Mesendoderm (in vitro differentiated cells): Measurements from ENCODE around the gene ACBD3.

Source experiments
- DNase-seq: peaks from one replicate; pipeline ENCODE4 v3.0.0; 2013
- H2AK5ac ChIP-seq: 2 replicates; pipeline ENCODE4 v1.6.1; 2013; ENCODE audit warnings: low read length, inconsistent platforms
- H2BK120ac ChIP-seq: 2 replicates; pipeline ENCODE4 v1.6.1; 2013; ENCODE audit warnings: low read depth, mild to moderate bottlenecking, low read length, moderate library complexity, mixed read lengths
- H2BK15ac ChIP-seq: replicated peaks from 2 replicates; pipeline ENCODE4 v1.6.1; 2013; ENCODE audit warnings: low read depth, mild to moderate bottlenecking, moderate library complexity
- H2BK5ac ChIP-seq: 2 replicates; pipeline ENCODE4 v1.6.1; 2013; ENCODE audit warnings: low read length, inconsistent platforms
- H3K18ac ChIP-seq: 2 replicates; pipeline ENCODE4 v1.6.1; 2013; ENCODE audit warnings: mild to moderate bottlenecking, low read length, mixed read lengths
- H3K23ac ChIP-seq: one replicate; pipeline ENCODE4 v1.6.1; 2013; ENCODE audit warnings: low read length
- H3K27ac ChIP-seq: 2 replicates; pipeline ENCODE4 v1.5.1; 2013; ENCODE audit warnings: low read depth, mild to moderate bottlenecking, inconsistent platforms, low read length, moderate library complexity
- H3K27me3 ChIP-seq: 2 replicates; pipeline ENCODE4 v1.6.1; 2013; ENCODE audit warnings: low read length, control low read depth, mild to moderate bottlenecking, inconsistent platforms; ENCODE audit not compliant: insufficient read depth, poor library complexity
- H3K36me3 ChIP-seq: 2 replicates; pipeline ENCODE4 v1.6.1; 2013; ENCODE audit warnings: low read length, inconsistent platforms; ENCODE audit not compliant: control insufficient read depth, insufficient read depth
- H3K4ac ChIP-seq: one replicate; pipeline ENCODE4 v1.6.1; 2013; ENCODE audit warnings: low read depth, mild to moderate bottlenecking, low read length, moderate library complexity
- H3K4me1 ChIP-seq: 2 replicates; pipeline ENCODE4 v1.6.1; 2013; ENCODE audit warnings: low read depth, low read length, inconsistent platforms; ENCODE audit not compliant: control insufficient read depth
- H3K4me2 ChIP-seq: 2 replicates; pipeline ENCODE4 v1.6.1; 2013; ENCODE audit warnings: low read length
- H3K4me3 ChIP-seq: 2 replicates; pipeline ENCODE4 v1.5.1; 2013; ENCODE audit warnings: mild to moderate bottlenecking, low read length
- H3K56ac ChIP-seq: one replicate; pipeline ENCODE4 v1.6.1; 2013; ENCODE audit warnings: low read length
- H3K79me1 ChIP-seq: 2 replicates; pipeline ENCODE4 v1.6.1; 2013; ENCODE audit warnings: low read length, inconsistent platforms
- H3K79me2 ChIP-seq: 2 replicates; pipeline ENCODE4 v1.6.1; 2013; ENCODE audit warnings: mild to moderate bottlenecking, low read length; ENCODE audit not compliant: control insufficient read depth, insufficient read depth
- H3K9ac ChIP-seq: 2 replicates; pipeline ENCODE4 v1.6.1; 2013; ENCODE audit warnings: low read length, inconsistent platforms
- H4K5ac ChIP-seq: one replicate; pipeline ENCODE4 v1.6.1; 2013; ENCODE audit warnings: low read length
- H4K8ac ChIP-seq: one replicate; pipeline ENCODE4 v1.6.1; 2013; ENCODE audit warnings: low read depth, mild to moderate bottlenecking, control low read depth, low read length, moderate library complexity
- WGBS: extraction: QIAGEN DNeasy Blood & Tissue Kit; methylation state at CpG from one replicate; pipeline ENCODE4 v1.1.7; 2013; ENCODE audit warnings: low lambda C conversion rate, missing lambda C conversion rate; ENCODE audit not compliant: insufficient coverage; ENCODE audit errors: extremely low coverage; 5-methylcytosine and 5-hydroxymethylcytosine counted together

ACBD3 gene

DNA sequence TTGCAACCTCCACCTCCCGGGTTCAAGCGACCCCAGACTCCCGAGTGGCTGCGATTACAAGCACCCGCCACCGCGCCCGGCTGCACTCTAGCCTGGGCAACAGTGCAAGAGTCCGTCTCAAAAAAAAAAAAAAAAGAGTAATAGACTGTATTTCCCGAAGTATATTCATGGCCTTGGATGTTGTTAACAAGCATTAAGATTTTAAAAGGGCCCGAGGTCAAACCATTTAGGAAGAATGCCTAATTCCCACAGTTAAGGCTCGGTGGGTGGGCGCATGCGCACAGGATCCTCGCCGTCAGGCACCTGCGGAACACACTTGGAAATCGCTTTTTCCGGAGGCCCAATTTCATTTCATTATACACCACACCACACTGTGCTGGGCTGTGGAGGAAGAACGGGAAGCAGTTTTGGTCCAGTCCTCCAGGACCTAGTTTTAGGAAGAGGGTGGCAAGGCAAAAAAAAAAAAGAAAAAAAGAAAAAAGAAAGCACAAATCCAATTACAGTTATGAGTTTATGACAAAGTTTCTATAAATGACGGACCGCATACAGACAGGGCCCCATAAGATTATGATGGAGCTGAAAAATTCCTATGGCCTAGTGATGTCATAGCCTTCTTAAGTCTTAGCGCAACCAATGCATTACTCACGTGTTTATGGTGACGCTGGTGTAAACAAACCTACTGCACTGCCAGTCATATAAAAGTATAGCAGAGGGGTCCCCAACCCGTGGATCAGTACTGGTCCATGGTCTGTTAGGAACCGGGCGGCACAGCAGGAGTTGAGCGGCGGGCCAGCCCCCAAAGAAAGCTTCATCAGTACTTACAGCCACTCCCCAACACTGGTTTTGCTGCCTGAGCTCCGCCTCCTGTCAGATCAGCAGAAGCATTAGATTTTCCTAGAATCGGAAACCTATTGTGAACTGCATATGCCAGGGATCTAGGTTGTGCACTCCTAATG, 85.8 kb downstream of the ACBD3 start:
- H3K27ac ChIP-seq = no peak overlapping the region
- H2AK5ac ChIP-seq = no peak overlapping the region
- H3K9ac ChIP-seq = no peak overlapping the region
- no peak overlapping the region for H3K4me3 ChIP-seq
- H2BK5ac ChIP-seq = no peak overlapping the region
- H3K79me2 ChIP-seq = no peaks in the 10 kb centered on the region
- H3K23ac ChIP-seq = no peak overlapping the region
- H3K18ac ChIP-seq = no peak overlapping the region
- H3K56ac ChIP-seq = no peak overlapping the region
- H3K79me1 ChIP-seq = no peaks in the 10 kb centered on the region
- no peak overlapping the region for H4K8ac ChIP-seq
- H3K27me3 ChIP-seq = no peaks in the 10 kb centered on the region
- no peak overlapping the region for H2BK15ac ChIP-seq
- no peak overlapping the region for H2BK120ac ChIP-seq
- no CpG with 5 or more reads among the region's 32 CpGs for WGBS
- no peak overlapping the region for H3K4me2 ChIP-seq
- no peaks in the 10 kb centered on the region for H3K36me3 ChIP-seq
- H3K4me1 ChIP-seq = peaks cover 15% of the 10 kb centered on the region
- no peak overlapping the region for H3K4ac ChIP-seq
- no peak overlapping the region for H4K5ac ChIP-seq
- DNase-seq = no peak

DNA sequence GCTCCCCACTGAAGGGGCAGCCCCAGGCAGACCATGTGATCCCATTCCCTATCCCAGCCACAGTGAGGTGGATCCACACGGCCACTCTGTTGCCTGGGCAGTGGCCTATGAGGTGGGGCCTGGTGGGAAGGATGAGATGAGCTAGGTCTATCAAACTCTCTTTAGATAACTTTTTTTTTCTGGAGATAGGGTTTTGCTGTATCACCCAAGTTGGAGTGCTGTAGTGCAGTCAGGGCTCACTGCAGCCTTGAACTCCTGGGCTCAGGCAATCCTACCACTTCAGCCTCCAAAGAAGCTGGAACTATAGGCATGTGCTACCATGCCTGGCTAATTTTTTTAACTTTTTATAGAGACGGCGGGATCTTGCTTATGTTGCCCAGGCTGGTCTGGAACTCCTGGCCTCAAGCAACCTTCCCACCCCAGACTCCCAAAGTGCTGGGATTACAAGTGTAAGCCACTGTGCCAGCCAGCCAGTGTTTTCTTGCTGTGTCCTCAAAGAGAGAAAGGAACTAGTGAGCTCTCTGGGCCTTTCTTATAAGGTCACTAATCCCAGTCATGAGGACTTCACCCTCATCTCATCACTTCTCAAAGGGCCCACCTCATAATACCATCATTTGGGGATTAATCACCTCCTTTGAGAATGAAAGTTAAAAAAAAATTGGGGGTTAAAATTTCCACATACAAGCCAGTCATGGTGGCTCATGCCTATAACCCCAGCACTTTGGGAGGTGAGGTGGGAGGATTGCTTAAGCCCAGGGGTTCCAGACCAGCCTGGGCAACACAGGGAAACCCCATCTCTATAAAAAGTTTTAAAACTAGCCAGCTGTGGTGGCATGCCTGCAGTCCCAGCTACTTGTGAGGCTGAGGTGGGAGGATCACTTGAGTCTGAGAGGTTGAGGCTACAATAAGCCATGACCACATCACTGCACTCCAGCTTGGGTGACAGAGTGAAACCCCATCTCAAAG, 87.4 kb downstream of the ACBD3 start:
- WGBS = no CpG with 5 or more reads among the region's 3 CpGs
- H3K27ac ChIP-seq = no peak overlapping the region

GRCh38 chr1:226097866-226098625, 88.5 kb downstream of the ACBD3 start:
- peak overlapping the region; percentile 96 for H2BK5ac ChIP-seq
- peak overlapping the region; percentile 37 for H3K9ac ChIP-seq
- H3K27ac ChIP-seq = peak overlapping the region; percentile 84
- H2AK5ac ChIP-seq = peak overlapping the region; percentile 94
- H3K79me1 ChIP-seq = no peaks in the 10 kb centered on the region
- H3K27me3 ChIP-seq = no peaks in the 10 kb centered on the region
- H3K36me3 ChIP-seq = no peaks in the 10 kb centered on the region
- H3K56ac ChIP-seq = peak overlapping the region; percentile 77
- H3K18ac ChIP-seq = no peak overlapping the region
- WGBS = no CpG with 5 or more reads among the region's 5 CpGs
- peak overlapping the region; percentile 18 for H3K4me2 ChIP-seq
- no peak overlapping the region for H4K5ac ChIP-seq
- no peaks in the 10 kb centered on the region for H3K79me2 ChIP-seq
- H3K4me3 ChIP-seq = no peak overlapping the region
- no peak overlapping the region for H3K23ac ChIP-seq
- H3K4me1 ChIP-seq = peaks cover 12% of the 10 kb centered on the region
- peak overlapping the region; percentile 10 for H3K4ac ChIP-seq
- H4K8ac ChIP-seq = no peak overlapping the region
- DNase-seq = peak; percentile 90
- H2BK120ac ChIP-seq = peak overlapping the region; percentile 14
- H2BK15ac ChIP-seq = no peak overlapping the region

More for the DNA sequence above, 87.4 kb downstream of the ACBD3 start:
- Histone ChIP-seq H3K4me3 (no peak overlapping the region), H3K79me1 (no peaks in the 10 kb centered on the region), H3K23ac (no peak overlapping the region), H2BK5ac (no peak overlapping the region), H2BK15ac (no peak overlapping the region), H3K4ac (no peak overlapping the region), H3K79me2 (no peaks in the 10 kb centered on the region), H3K56ac (peak overlapping the region; percentile 56), H3K18ac (no peak overlapping the region), H2BK120ac (no peak overlapping the region), H2AK5ac (no peak overlapping the region), H4K5ac (no peak overlapping the region), H3K36me3 (no peaks in the 10 kb centered on the region), H3K4me1 (peaks cover 12% of the 10 kb centered on the region), H3K27me3 (no peaks in the 10 kb centered on the region), H4K8ac (no peak overlapping the region), H3K4me2 (no peak overlapping the region), H3K9ac (peak overlapping the region; percentile 12)
- DNase-seq = no peak

DNA sequence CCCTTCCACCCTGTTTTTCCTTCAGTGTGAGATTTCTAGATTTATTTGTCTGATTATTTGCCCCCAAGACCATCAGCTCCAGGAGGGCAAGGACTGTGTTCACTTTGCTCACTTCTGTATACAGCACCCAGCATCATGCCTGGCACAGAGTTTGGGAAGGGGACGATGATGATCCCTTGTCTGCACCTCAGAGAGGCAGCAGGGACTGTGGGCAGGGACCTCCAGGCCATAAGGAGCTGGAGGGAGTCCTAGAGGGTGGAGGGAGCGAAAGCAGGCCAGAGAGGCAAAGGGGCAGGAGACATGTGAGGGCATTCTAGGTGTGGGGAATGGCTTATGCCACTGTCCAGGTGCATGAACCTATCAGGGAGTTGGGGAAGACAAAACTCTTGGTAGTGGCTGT, 91.3 kb downstream of the ACBD3 start:
- H4K8ac ChIP-seq = no peak overlapping the region
- no peak overlapping the region for H3K9ac ChIP-seq
- DNase-seq = no peak
- no peak overlapping the region for H3K56ac ChIP-seq
- no peak overlapping the region for H3K18ac ChIP-seq
- H2BK15ac ChIP-seq = no peak overlapping the region
- no peaks in the 10 kb centered on the region for H3K27me3 ChIP-seq
- peaks cover 12% of the 10 kb centered on the region for H3K4me1 ChIP-seq
- H2AK5ac ChIP-seq = no peak overlapping the region
- H3K79me2 ChIP-seq = no peaks in the 10 kb centered on the region
- no peak overlapping the region for H2BK120ac ChIP-seq
- no peak overlapping the region for H2BK5ac ChIP-seq
- H3K36me3 ChIP-seq = no peaks in the 10 kb centered on the region
- WGBS = no CpG with 5 or more reads among the region's 2 CpGs
- no peak overlapping the region for H3K4me3 ChIP-seq
- no peak overlapping the region for H3K4ac ChIP-seq
- no peak overlapping the region for H3K23ac ChIP-seq
- H4K5ac ChIP-seq = no peak overlapping the region
- H3K27ac ChIP-seq = no peak overlapping the region
- H3K79me1 ChIP-seq = no peaks in the 10 kb centered on the region
- no peak overlapping the region for H3K4me2 ChIP-seq
